NCI-H82 (cell line): ENCODE measurements around the gene GAL3ST3.
"Not testable (repeated sequence)": the region's sequence is repeated elsewhere in the genome, so short reads cannot be mapped to it uniquely, and the experiment has no call there.

Experiments
- DNase-seq: peaks from one replicate; lab custom pipeline; 2025; lab: John Stamatoyannopoulos, UW

The GAL3ST3 gene

GRCh38 chr11:66048547-66049323 lies at the start of gene GAL3ST3:
TSS of gene GAL3ST3 (minus strand) at chr11:66049161. CDS start at chr11:66045415, 3,746 bp downstream.
- DNase-seq = peak; percentile 68

- not testable (repeated sequence) for DNase-seq
Observed at GRCh38 chr11:66092125-66092524, 43.2 kb upstream of the GAL3ST3 start.

- DNase-seq = no peak
Observed at GRCh38 chr11:66090288-66090687, 41.3 kb upstream of the GAL3ST3 start.

DNA sequence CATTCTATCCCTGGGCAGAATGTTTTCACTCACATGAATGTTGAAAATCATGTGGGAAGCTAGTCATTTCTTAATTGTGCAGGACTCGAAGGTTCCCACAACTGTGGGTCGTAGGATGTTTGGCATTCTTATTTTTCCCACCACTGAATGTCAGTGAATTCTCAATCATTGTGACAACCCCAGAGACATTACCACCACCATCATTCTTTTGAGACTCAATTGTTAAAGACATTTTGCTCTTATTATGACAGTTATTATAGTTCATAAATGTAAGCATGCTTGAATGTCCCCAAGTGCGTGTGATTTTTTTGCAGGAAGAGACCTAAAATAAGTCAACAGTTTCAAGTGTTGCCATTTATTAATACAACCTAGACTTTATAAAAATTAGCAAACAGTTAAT lies 40.1 kb upstream of the GAL3ST3 start:
- DNase-seq = no peak

- no peak for DNase-seq
Observed at GRCh38 chr11:66087148-66087908, 38.4 kb upstream of the GAL3ST3 start.

DNA sequence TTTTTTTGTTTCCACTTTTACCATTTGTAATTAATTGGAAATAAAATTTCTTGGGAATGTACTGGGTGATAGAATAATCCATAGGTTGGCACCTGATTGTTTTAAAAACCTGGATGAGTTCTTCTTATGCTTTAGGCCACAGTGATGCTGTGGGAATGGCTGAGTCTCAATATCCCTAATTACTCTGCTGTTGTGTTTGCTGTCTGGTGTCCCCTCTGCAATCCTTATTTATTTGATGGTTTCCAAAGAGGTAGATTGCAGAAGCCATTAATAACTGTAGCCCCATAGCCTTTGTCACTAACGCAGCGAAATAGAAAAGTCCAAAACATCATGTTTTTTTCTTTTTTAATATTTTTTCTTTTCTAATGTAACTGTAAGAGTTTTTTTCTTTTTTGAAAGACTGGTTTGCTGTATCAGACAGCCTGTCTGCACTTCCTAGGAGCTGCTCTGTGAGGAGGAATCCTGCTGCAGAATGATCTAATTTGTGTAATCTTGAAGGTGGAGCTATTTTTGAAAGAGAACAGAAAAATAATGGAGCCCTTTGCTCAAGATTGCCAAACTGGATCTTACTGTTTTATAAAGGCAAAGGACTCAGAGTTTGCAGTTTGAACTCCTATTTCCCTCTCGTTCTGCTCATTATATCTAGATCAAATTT lies 36.0 kb upstream of the GAL3ST3 start:
- peak; percentile 13 for DNase-seq

DNA sequence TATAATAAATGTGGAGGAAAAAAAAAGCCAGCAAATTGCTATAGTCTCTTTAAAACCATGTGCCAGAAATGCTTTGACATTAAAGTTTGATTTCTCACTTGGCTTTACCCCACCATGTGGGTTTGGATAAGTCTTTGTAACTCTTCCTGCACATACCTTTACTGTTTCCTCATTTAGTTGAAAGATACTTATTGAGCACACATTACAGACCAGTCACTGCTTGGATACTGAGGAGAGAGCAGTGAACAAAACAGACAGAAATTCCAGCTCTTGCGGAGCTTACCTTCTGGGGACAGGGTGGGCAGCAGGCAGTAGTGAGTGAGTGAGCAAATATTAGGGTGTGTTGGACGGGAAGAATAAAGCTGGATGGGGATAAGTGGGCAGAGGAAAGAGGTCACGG lies 34.8 kb upstream of the GAL3ST3 start:
- peak; percentile 36 for DNase-seq

DNA sequence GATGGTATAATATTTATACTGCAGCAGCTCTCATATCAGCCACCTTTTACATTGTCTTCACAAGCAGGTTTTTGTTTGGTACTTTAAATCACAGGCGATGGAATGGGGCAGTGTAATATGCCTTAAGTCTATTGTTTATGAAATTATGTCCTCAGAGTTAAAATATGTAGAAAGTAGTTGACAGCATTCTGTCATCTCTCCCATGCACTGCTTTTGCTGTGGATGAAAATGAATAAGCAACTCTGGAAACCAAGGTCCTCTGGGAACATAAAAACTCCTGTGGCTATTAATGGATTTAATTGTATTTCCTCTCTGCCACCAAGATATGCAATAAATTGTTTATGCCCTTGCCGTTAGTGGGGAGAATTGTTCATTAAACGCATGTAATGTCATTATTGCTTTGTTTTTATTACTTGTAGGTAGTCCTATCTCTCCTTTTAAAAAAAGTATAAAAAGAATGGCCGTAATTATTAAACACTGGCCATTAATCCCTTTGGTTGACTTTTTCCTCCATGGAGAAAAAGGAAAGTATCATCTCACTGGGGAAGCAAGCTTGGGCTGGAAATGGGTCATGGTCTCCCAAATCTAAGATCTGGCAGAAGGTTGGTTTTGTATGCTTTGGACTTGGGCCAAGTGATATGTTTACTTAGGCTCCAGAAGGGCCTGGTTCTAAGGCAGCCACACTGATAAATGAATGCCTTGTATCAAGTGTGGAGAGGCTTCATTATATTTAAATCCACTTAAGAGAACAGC lies 34.2 kb upstream of the GAL3ST3 start:
- peak; percentile 91 for DNase-seq

DNA sequence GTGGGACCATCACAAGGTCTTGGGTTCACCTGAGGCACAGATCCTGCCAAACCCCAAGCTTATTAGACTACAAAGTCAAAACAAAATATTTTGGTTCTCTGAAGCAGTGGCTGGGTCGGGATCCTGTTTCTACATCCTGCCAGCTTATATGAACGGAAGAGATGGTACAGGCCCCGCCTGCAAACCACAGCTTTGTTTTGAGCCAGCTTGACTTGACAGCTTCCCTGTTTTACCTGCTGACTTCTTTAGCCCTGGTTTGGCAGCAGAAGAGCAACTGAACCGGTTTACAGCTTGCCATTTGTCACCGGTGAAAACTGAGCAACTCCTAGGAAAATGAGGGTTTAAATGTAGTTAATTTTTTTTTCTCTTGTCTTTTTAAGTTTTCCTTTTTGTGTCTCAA lies 32.5 kb upstream of the GAL3ST3 start:
- peak; percentile 64 for DNase-seq

GRCh38 chr11:66080055-66080817 lies 31.3 kb upstream of the GAL3ST3 start:
- no peak for DNase-seq

DNA sequence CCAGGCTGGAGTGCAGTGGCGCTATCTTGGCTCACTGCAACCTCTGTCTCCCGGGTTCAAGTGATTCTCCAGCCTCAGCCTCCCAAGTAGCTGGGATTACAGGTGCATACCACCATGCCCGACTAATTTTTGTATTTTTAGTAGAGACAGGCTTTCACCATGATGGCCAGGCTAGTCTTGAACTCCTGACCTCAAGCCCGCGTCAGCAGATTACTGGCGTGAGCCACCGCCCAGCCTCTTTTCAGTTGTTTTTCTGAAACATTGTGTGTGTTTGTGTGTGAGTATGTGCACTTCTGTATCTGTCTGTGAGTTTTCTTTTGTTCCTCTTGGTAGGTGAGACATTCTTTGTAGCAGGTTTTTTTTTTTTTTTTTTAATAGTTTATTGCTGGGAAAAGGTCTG lies 30.0 kb upstream of the GAL3ST3 start:
- DNase-seq = not testable (repeated sequence)

GRCh38 chr11:66077927-66078326 lies 29.0 kb upstream of the GAL3ST3 start:
- no peak for DNase-seq

DNA sequence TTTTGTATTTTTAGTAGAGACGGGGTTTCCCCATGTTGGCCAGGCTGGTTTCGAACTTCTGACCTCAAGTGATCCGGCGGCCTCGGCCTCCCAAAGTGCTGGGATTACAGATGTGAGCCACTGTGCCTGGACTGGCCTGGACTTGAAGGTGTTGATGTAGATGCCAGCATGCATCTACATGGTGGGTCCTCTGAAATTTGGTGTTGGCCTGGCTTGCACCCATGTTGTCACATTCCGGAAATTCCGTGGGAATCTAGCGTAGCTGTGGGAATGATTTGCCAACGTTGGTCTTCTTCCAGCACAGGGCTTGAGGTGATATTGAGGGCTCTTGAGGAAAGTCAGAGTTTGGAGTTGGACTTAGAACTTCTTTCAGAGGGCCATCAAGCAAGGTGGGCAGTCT lies 27.6 kb upstream of the GAL3ST3 start:
- DNase-seq = no peak

DNA sequence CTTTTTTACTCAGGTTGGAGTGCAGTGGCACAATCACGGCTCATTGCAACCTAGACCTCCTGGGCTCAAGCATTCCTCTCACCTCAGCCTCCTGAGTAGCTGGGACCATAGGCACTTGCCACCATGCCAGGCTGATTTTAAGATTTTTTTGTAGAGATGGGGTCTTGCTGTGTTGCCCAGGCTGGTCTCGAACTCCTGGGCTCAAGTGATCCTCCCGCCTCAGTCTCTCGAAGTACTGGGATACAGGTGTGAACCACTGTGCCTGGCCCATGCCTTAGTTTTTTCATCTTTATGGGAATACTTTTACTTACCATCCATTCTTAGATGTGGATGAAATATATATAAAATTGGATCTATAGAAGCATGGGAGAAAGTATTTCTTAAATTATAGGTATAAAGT lies 26.3 kb upstream of the GAL3ST3 start:
- no peak for DNase-seq

GRCh38 chr11:66073669-66074068 lies 24.7 kb upstream of the GAL3ST3 start:
- DNase-seq = no peak

GRCh38 chr11:66072518-66072917 lies 23.6 kb upstream of the GAL3ST3 start:
- DNase-seq = no peak

DNA sequence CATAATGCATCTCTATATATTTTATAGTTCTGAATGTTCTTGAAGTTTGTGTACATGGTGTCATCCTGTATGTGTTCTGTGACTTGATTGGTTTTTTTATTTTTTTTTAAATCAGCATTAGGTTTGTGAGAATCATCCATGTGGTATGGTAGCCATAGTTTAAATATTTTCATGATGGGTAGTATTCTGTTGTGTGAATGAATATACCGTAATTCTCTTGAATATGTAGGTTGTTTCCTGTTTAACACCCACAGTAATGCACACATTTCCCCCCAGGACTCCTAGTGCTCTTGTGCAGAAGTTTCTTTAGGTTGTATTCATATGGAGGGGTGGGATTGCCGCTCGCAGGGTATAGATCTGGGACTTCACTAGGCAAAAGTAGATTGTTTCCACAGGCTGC lies 23.1 kb upstream of the GAL3ST3 start:
- DNase-seq = no peak

GRCh38 chr11:66071381-66071801 lies 22.4 kb upstream of the GAL3ST3 start:
- no peak for DNase-seq

GRCh38 chr11:66070604-66071380 lies 21.8 kb upstream of the GAL3ST3 start:
- DNase-seq = peak; percentile 37
